K562 (cell line): ENCODE results near the gene ABCC9. TPM values are rescaled to one million over a fixed set of nuclear protein-coding genes. Genes with fewer than 3 reads are reported as not detected.

Experiments used
- ATAC-seq: fragments of 200-7000 bp; cut with Tn5 transposase; 3 replicates; pipeline ENCODE4 v1.9.1; 2020; ENCODE audit warnings: moderate library complexity
- BruUV-seq: library from RNA; stranded (reverse); fragments of 400-500 nt; replicated peaks from 2 replicates; lab custom pipeline; 2021; lab: Mats Ljungman, UMichigan
- CTCF ChIA-PET: fragments of 300-600 bp; formaldehyde crosslinking; extraction: SDS; loops from one replicate; lab custom pipeline; 2021; ENCODE audit warnings: low intra/inter-chr PET ratio; lab: Yijun Ruan, JAX
- POLR2A ChIA-PET: fragments of 300-600, 350-650 bp; sonication (Branson Sonifier 250); formaldehyde crosslinking; extraction: SDS; loops from one replicate; lab custom pipeline; 2021; ENCODE audit warnings: antibody characterized with exemption, inconsistent platforms; lab: Yijun Ruan, JAX
- DNase-seq, 4 experiments: peaks; one replicate each; pipeline versions ENCODE4 v3.0.0 to v3.0.0-alpha.2; 2011 to 2018; ENCODE audit warnings: low spot score in 3 of 4, mixed read lengths in 3 of 4; ENCODE audit errors: extremely low read depth in 1 of 4
- FAIRE-seq: peaks from 2 replicates; lab custom pipeline; 2011; peaks lifted over from hg19 to GRCh38; lab: Jason Lieb, UNC
- H2AFZ ChIP-seq: 2 replicates; pipeline ENCODE4 v1.6.0; 2011; ENCODE audit warnings: low read depth, low read length, control low read depth, inconsistent platforms
- H3K27ac ChIP-seq: fragments of 200-600 bp; 3 replicates; pipeline ENCODE4 v1.8.0; 2011; ENCODE audit warnings: low read depth, mild to moderate bottlenecking, control low read depth, inconsistent platforms, low read length, moderate library complexity, mixed read lengths; ENCODE audit errors: extremely low read depth
- H3K27me3 ChIP-seq, 2 experiments: fragments of 300-600 bp in 1 of 2; 2 replicates in 1 of 2; 3 replicates in 1 of 2; pipeline versions ENCODE4 v1.6.0 to v1.8.0; 2011; ENCODE audit warnings: inconsistent platforms in 2 of 2, low read length in 2 of 2, mild to moderate bottlenecking in 1 of 2, mixed read lengths in 1 of 2, moderate library complexity in 1 of 2; ENCODE audit not compliant: control insufficient read depth in 2 of 2, insufficient read depth in 2 of 2
- H3K36me3 ChIP-seq: fragments of 300-600 bp; 3 replicates; pipeline ENCODE4 v1.8.0; 2011; ENCODE audit warnings: mild to moderate bottlenecking, low read length, inconsistent platforms; ENCODE audit not compliant: control insufficient read depth, insufficient read depth
- H3K4me1 ChIP-seq, 2 experiments: fragments of 200-600 bp in 1 of 2; replicated peaks in 1 of 2; 2 replicates in 1 of 2; 3 replicates in 1 of 2; pipeline versions ENCODE4 v1.5.1 to v1.8.0; 2011; ENCODE audit warnings: inconsistent platforms in 2 of 2, low read length in 2 of 2, mild to moderate bottlenecking in 1 of 2, mixed read lengths in 1 of 2, moderate library complexity in 1 of 2; ENCODE audit not compliant: control insufficient read depth in 2 of 2, insufficient read depth in 2 of 2
- H3K4me2 ChIP-seq: 2 replicates; pipeline ENCODE4 v1.6.1; 2011; ENCODE audit warnings: low read length, control low read depth, inconsistent platforms, mixed read lengths; ENCODE audit not compliant: insufficient read depth
- H3K4me3 ChIP-seq: fragments of 200-600 bp; sonication (generic), shearing (Covaris generic); 2 replicates; pipeline ENCODE4 v1.5.1; 2016; ENCODE audit warnings: control low read depth, inconsistent platforms
- H3K79me2 ChIP-seq: fragments of 200-600 bp; 3 replicates; pipeline ENCODE4 v1.8.0; 2011; ENCODE audit warnings: low read length, inconsistent platforms; ENCODE audit not compliant: control insufficient read depth, insufficient read depth
- H3K9ac ChIP-seq, 2 experiments: 2 replicates each; pipeline versions ENCODE4 v1.6.0 to v1.6.1; 2011; ENCODE audit warnings: low read depth in 2 of 2, low read length in 2 of 2, control low read depth in 1 of 2, inconsistent platforms in 1 of 2, mild to moderate bottlenecking in 1 of 2, mixed read lengths in 1 of 2; ENCODE audit not compliant: insufficient read depth in 1 of 2
- H3K9me1 ChIP-seq: one replicate; pipeline ENCODE4 v1.6.0; 2011; ENCODE audit warnings: inconsistent platforms, mild to moderate bottlenecking, low read length, moderate library complexity; ENCODE audit not compliant: control insufficient read depth, insufficient read depth
- H3K9me3 ChIP-seq: replicated peaks from 2 replicates; pipeline ENCODE4 v1.5.1; 2011; ENCODE audit warnings: low read depth, low read length, inconsistent platforms; ENCODE audit not compliant: control insufficient read depth, insufficient read depth
- H4K20me1 ChIP-seq: replicated peaks from 2 replicates; pipeline ENCODE4 v1.6.1; 2011; ENCODE audit warnings: low read length, inconsistent platforms, mixed read lengths; ENCODE audit not compliant: control insufficient read depth, insufficient read depth
- CBX3 ChIP-seq, 2 experiments: IDR thresholded peaks; 1 replicate in 1 of 2; 2 replicates in 1 of 2; pipeline ENCODE4 v1.6.1; 2012; ENCODE audit warnings: inconsistent platforms in 2 of 2, low read length in 2 of 2, borderline replicate concordance in 1 of 2, control low read depth in 1 of 2
- CEBPB ChIP-seq: fragments of 450-650 bp; IDR thresholded peaks from 2 replicates; pipeline ENCODE4 v1.6.1; 2016; ENCODE audit warnings: missing genetic modification characterization, missing compliant biosample characterization
- DPF2 ChIP-seq: fragments of 450-650 bp; IDR thresholded peaks from 2 replicates; pipeline ENCODE4 v1.6.1; 2016
- E2F3 ChIP-seq: fragments of 250-450 bp; sonication (Bioruptor Pico); IDR thresholded peaks from 2 replicates; pipeline ENCODE4 v1.4.0; 2020; ENCODE audit warnings: mild to moderate bottlenecking
- NR4A1 ChIP-seq, 2 experiments: fragments of 250-450 bp in 1 of 2; fragments of 450-650 bp in 1 of 2; sonication (Bioruptor Pico) in 1 of 2; IDR thresholded peaks; 2 replicates each; pipeline versions ENCODE4 v1.4.0 to v1.6.1; 2016 to 2020; ENCODE audit warnings: mild to moderate bottlenecking in 2 of 2, missing compliant biosample characterization in 1 of 2, missing genetic modification characterization in 1 of 2, moderate library complexity in 1 of 2
- NRF1 ChIP-seq, 2 experiments: fragments of 450-650 bp; IDR thresholded peaks in 1 of 2; conservative IDR thresholded peaks in 1 of 2; 2 replicates each; pipeline ENCODE4 v1.6.1; 2014; ENCODE audit warnings: mild to moderate bottlenecking in 2 of 2
- POLR3G ChIP-seq: IDR thresholded peaks from 2 replicates; pipeline ENCODE4 v1.6.1; 2011; ENCODE audit not compliant: insufficient read length, insufficient replicate concordance; ENCODE audit errors: extremely low read depth
- SAFB ChIP-seq: fragments of 200-400 bp; formaldehyde crosslinking; IDR thresholded peaks from 2 replicates; pipeline ENCODE4 v1.6.1; 2017; ENCODE audit warnings: low read depth, low read length, borderline replicate concordance
- TCF3 ChIP-seq: sonication (generic); formaldehyde crosslinking; IDR thresholded peaks from 2 replicates; pipeline ENCODE4 v1.4.0; 2020; ENCODE audit warnings: mild to moderate bottlenecking, missing genetic modification reagents
- TCF7 ChIP-seq: sonication (generic); IDR thresholded peaks from 2 replicates; pipeline ENCODE4 v1.6.1; 2016; ENCODE audit warnings: antibody characterized with exemption, borderline replicate concordance
- ZNF175 ChIP-seq: fragments of 200-800 bp; sonication (Bioruptor generic); IDR thresholded peaks from 2 replicates; pipeline ENCODE4 v1.6.1; 2016; ENCODE audit warnings: low read depth, mild to moderate bottlenecking, missing genetic modification characterization, missing compliant biosample characterization
- ZNF316 ChIP-seq: fragments of 450-650 bp; IDR thresholded peaks from 2 replicates; pipeline ENCODE4 v1.6.1; 2016
- ZSCAN29 ChIP-seq: fragments of 450-650 bp; IDR thresholded peaks from 2 replicates; pipeline ENCODE4 v1.6.1; 2017
- WGBS: fragments of 100-300 bp; shearing (Covaris generic); methylation state at CpG from one replicate; pipeline ENCODE4 v1.1.6; 2016; ENCODE audit warnings: low coverage, mixed read lengths; ENCODE audit not compliant: insufficient coverage; ENCODE audit errors: missing lambda C conversion rate; 5-methylcytosine and 5-hydroxymethylcytosine counted together
- in situ Hi-C: fragments of 300-500 bp; cut with MboI; formaldehyde crosslinking; loops from 4 replicates; pipeline ENCODE4 v1.15.0; 2018; ENCODE audit warnings: inconsistent platforms, mixed read lengths
- intact Hi-C: fragments of 100-400 bp; cut with micrococcal nuclease; formaldehyde crosslinking; loops from 2 replicates; pipeline ENCODE4 v1.14.2; 2022
- polyA plus RNA-seq, 8 experiments: library from polyadenylated mRNA; depleted of rRNA in 4 of 8; stranded (reverse) in 5 of 8; unstranded in 3 of 8; fragments of >200 nt; fragmentation: Nextera tagmentation in 2 of 8; fragmentation: Illumina TruSeq in 1 of 8; extraction: Ambion mirVana in 2 of 8; extraction: Trizol in 1 of 8; gene quantifications; 2 replicates each; pipeline versions ENCODE4 v1.2.1 to v1.2.3, GENCODE V29; 2011 to 2014; ENCODE audit warnings: inconsistent platforms in 1 of 8, missing spikeins in 1 of 8
- total RNA-seq, 7 experiments: library from RNA; depleted of rRNA in 6 of 7; stranded (reverse); fragments of >200 nt in 6 of 7; fragmentation: Illumina TruSeq in 2 of 7; extraction: Trizol in 2 of 7; gene quantifications; 2 replicates each; pipeline versions ENCODE4 v1.2.1 to v1.2.3, GENCODE V29; 2011 to 2021; ENCODE audit warnings: low replicate concordance in 1 of 7
- TF ChIP-seq, protein P1 (sequence below), 2 experiments: fragments of 450-650 bp; conservative IDR thresholded peaks; 2 replicates each; pipeline ENCODE4 v1.6.1; 2017; ENCODE audit warnings: mild to moderate bottlenecking in 2 of 2, moderate library complexity in 2 of 2
- TF ChIP-seq, protein P2 (sequence below): fragments of 250-450 bp; sonication (Bioruptor Pico); IDR thresholded peaks from 2 replicates; pipeline ENCODE4 v1.6.1; 2021; ENCODE audit warnings: mild to moderate bottlenecking
- TF ChIP-seq, protein P3 (sequence below): fragments of 250-450 bp; sonication (Bioruptor Pico); IDR thresholded peaks from 2 replicates; pipeline ENCODE4 v1.8.0; 2021; ENCODE audit warnings: moderate library complexity, mild to moderate bottlenecking, inconsistent platforms
- TF ChIP-seq, protein P4 (sequence below): IDR thresholded peaks from 2 replicates; pipeline ENCODE4 v1.6.1; 2011; ENCODE audit not compliant: insufficient read length; ENCODE audit errors: extremely low read depth

Gene ABCC9
- total and polyA plus RNA-seq, 9 of the 15 experiments (the other 6 are each of a cell fraction or from before 2014, with no cell fraction given): 0.05 to 0.40 (median 0.18) TPM

DNA sequence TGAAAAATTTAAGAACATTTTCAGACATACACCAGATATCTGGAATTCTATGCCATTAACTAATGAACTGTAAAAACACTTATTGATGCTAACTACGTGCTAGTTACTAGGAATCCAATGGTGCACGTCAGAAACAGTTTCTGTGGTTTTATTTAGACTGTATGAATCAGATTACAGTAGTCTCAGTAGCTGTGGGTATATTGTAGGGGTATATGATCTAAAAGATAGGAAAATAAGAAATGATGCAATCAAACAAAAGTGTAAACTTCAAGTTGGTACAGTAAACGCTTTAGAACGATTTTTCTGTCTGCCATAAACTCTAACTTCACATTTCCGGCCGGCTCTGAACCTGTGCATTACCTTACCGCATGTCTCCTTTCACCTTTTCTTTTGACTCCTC is 2.3 kb downstream of the ABCC9 start:
- WGBS: 0% methylated on average over 5 of the region's 7 CpGs
- CTCF ChIA-PET: no interaction called here
- intact Hi-C loops: no loop called here
- TF ChIP-seq, protein P1, sequence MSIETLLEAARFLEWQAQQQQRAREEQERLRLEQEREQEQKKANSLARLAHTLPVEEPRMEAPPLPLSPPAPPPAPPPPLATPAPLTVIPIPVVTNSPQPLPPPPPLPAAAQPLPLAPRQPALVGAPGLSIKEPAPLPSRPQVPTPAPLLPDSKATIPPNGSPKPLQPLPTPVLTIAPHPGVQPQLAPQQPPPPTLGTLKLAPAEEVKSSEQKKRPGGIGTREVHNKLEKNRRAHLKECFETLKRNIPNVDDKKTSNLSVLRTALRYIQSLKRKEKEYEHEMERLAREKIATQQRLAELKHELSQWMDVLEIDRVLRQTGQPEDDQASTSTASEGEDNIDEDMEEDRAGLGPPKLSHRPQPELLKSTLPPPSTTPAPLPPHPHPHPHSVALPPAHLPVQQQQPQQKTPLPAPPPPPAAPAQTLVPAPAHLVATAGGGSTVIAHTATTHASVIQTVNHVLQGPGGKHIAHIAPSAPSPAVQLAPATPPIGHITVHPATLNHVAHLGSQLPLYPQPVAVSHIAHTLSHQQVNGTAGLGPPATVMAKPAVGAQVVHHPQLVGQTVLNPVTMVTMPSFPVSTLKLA (conservative IDR thresholded peaks at IDR 0.05): no peak
- TF ChIP-seq TCF3 (CRISPR knock-in tag) (no peak), ZNF316 (no peak), CBX3 (IDR thresholded peaks at IDR 0.05; ENCODE audit: borderline replicate concordance in 1 of 2, low read length in 2 of 2) (no peak), NRF1 (conservative IDR thresholded peaks at IDR 0.05 in 1 of 2, IDR thresholded peaks at IDR 0.05 in 1 of 2) (no peak), ZSCAN29 (no peak), CEBPB (tag) (0 out of 2 replicates have a peak, but pooled peaks have one; percentile 12), TCF7 (no peak), NR4A1 (CRISPR knock-in tag; IDR thresholded peaks at IDR 0.05) (no peak), NR4A1 (tag; IDR thresholded peaks at IDR 0.05) (no peak), POLR3G (no peak), DPF2 (no peak), SAFB (no peak), E2F3 (no peak), ZNF175 (CRISPR knock-in tag) (no peak)
- TF ChIP-seq, protein P2, sequence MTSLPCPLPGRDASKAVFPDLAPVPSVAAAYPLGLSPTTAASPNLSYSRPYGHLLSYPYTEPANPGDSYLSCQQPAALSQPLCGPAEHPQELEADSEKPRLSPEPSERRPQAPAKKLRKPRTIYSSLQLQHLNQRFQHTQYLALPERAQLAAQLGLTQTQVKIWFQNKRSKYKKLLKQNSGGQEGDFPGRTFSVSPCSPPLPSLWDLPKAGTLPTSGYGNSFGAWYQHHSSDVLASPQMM (CRISPR knock-in tag): no peak
- TF ChIP-seq, protein P3, sequence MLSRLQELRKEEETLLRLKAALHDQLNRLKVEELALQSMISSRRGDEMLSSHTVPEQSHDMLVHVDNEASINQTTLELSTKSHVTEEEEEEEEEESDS: no peak
- TF ChIP-seq, protein P4, sequence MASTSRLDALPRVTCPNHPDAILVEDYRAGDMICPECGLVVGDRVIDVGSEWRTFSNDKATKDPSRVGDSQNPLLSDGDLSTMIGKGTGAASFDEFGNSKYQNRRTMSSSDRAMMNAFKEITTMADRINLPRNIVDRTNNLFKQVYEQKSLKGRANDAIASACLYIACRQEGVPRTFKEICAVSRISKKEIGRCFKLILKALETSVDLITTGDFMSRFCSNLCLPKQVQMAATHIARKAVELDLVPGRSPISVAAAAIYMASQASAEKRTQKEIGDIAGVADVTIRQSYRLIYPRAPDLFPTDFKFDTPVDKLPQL: no peak

More for the DNA sequence above, 2.3 kb downstream of the ABCC9 start:
- no peaks in the 10 kb centered on the region for H4K20me1 ChIP-seq
- in situ Hi-C loops: no loop called here
- no peaks in the 10 kb centered on the region for H3K36me3 ChIP-seq
- H3K4me1 ChIP-seq: peaks cover 0 to 10% of the 10 kb centered on the region in 2 experiments; a peak in 2 of 5 replicates
- no peak overlapping the region for H3K4me3 ChIP-seq
- H2AFZ ChIP-seq: peak overlapping the region; percentile 56
- H3K9me3 ChIP-seq: no peaks in the 10 kb centered on the region; the same call in 1 of the 2 replicates
- DNase-seq (no peak), FAIRE-seq (no peak), ATAC-seq (no peak)
- no TSS peak for BruUV-seq
- no peaks in the 10 kb centered on the region for H3K9me1 ChIP-seq
- POLR2A ChIA-PET: no interaction called here
- no peaks in the 10 kb centered on the region for H3K79me2 ChIP-seq
- H3K27ac ChIP-seq: no peak overlapping the region
- H3K27me3 ChIP-seq: 0 out of 5 replicates have a peak, but pooled peaks cover 0 to 14% of the 10 kb centered on the region in 2 experiments
- H3K4me2 ChIP-seq: no peak overlapping the region; the same call in 1 of the 2 replicates
- H3K9ac ChIP-seq: no peak overlapping the region; a peak in 1 of 4 replicates
